ENCODE measurements around the gene TRAPPC6A.
"Not testable (repeated sequence)": the region's sequence is repeated elsewhere in the genome, so short reads cannot be mapped to it uniquely, and the experiment has no call there.

The TRAPPC6A gene

GRCh38 chr19:45125360-45125759 is 52.7 kb downstream of the TRAPPC6A start:
- no peak for DNase-seq

- no peak for DNase-seq
These were observed 54.0 kb downstream of the TRAPPC6A start for GRCh38 chr19:45124021-45124420.

- no peak for DNase-seq
These were observed 54.6 kb downstream of the TRAPPC6A start for GRCh38 chr19:45123440-45123850.

- DNase-seq: no peak
These were observed 55.2 kb downstream of the TRAPPC6A start for GRCh38 chr19:45122832-45123231.

- DNase-seq: no peak
These were observed 56.2 kb downstream of the TRAPPC6A start for GRCh38 chr19:45121827-45122345.

- no peak for DNase-seq
These were observed 58.5 kb downstream of the TRAPPC6A start for GRCh38 chr19:45119582-45119981.

- not testable (repeated sequence) for DNase-seq
These were observed 59.3 kb downstream of the TRAPPC6A start for GRCh38 chr19:45118591-45119355.

GRCh38 chr19:45118106-45118505 is 59.9 kb downstream of the TRAPPC6A start:
- no peak for DNase-seq

- no peak for DNase-seq
These were observed 60.4 kb downstream of the TRAPPC6A start for GRCh38 chr19:45117671-45118070.

- DNase-seq: peak; percentile 66
These were observed 60.9 kb downstream of the TRAPPC6A start for GRCh38 chr19:45117167-45117594.

GRCh38 chr19:45115809-45116615 is 62.0 kb downstream of the TRAPPC6A start:
- no peak for DNase-seq

- no peak for DNase-seq
These were observed 63.9 kb downstream of the TRAPPC6A start for GRCh38 chr19:45114116-45114515.

- DNase-seq: no peak
These were observed 64.4 kb downstream of the TRAPPC6A start for GRCh38 chr19:45113628-45114027.
